ENCODE data around the gene MCAT. TPM values are rescaled to one million over a fixed set of nuclear protein-coding genes. Genes with fewer than 3 reads are reported as not detected.
A peak's percentile ranks its signal among the peaks of the same experiment; 100 is the strongest.

MCAT gene
- polyA plus RNA-seq, 3 donors, result 4.5 to 8.9 (median 6.8) TPM

- no peaks in the 10 kb centered on the region for H3K4me1 Mint-ChIP-seq
These were observed 32.9 kb upstream of the MCAT start for GRCh38 chr22:43176090-43176489.

GRCh38 chr22:43174941-43175531 is 31.8 kb upstream of the MCAT start:
- Histone ChIP-seq H2AFZ (ENCODE audit: insufficient read depth, low read depth, low read length, poor library complexity, severe bottlenecking) (no peak overlapping the region), H3K27me3 (ENCODE audit: control insufficient read depth in 2 of 2, insufficient read depth in 2 of 2, low read length in 2 of 2) (no peaks in the 10 kb centered on the region), H3K27ac (ENCODE audit: low read depth in 1 of 2, low read length in 2 of 2) (no peak overlapping the region), H3K79me2 (ENCODE audit: insufficient read depth, low read length) (no peaks in the 10 kb centered on the region), H3K4me1 (ENCODE audit: control insufficient read depth in 1 of 2, insufficient read depth in 2 of 2, low read length in 2 of 2) (no peaks in the 10 kb centered on the region), H3K36me3 (replicated peaks in 1 of 2; ENCODE audit: control insufficient read depth in 1 of 2, insufficient read depth in 2 of 2, low read length in 2 of 2) (peaks cover 69 to 90% of the 10 kb centered on the region in 2 donors), H4K20me1 (ENCODE audit: insufficient read depth, low read length) (no peaks in the 10 kb centered on the region), H3K9ac (ENCODE audit: insufficient read depth, low read length, poor library complexity, severe bottlenecking) (no peak overlapping the region), H3K4me2 (replicated peaks; ENCODE audit: extremely low read depth, low read length, poor library complexity, severe bottlenecking) (no peak overlapping the region), H3K9me3 (replicated peaks in 1 of 2; ENCODE audit: control insufficient read depth in 1 of 2, insufficient read depth in 1 of 2, low read length in 2 of 2) (no peaks in the 10 kb centered on the region), H3K4me3 (replicated peaks in 1 of 3; ENCODE audit: low read depth in 2 of 3, low read length in 3 of 3) (no peak overlapping the region)
- no peak for TF ChIP-seq CTCF (IDR thresholded peaks at IDR 0.05)
- Mint-ChIP-seq H3K27me3 (ENCODE audit: low read depth in 3 of 3) (no peaks in the 10 kb centered on the region), H3K36me3 (peaks cover 50 to 86% of the 10 kb centered on the region in 2 donors), H3K27ac (no peak overlapping the region), H3K4me3 (no peak overlapping the region), H3K4me1 (no peaks in the 10 kb centered on the region), H3K9me3 (peaks cover 0 to 4% (median 0%) of the 10 kb centered on the region in 7 donors)
- intact Hi-C loops (cut with micrococcal nuclease), result no loop called here
- 94% methylated on average over 8 of the region's 9 CpGs for WGBS (ENCODE audit: insufficient coverage)
- DNase-seq, result no peak

More at GRCh38 chr22:43176090-43176489, 32.9 kb upstream of the MCAT start:
- Mint-ChIP-seq H3K36me3 (peaks cover 48 to 86% of the 10 kb centered on the region in 2 donors), H3K4me3 (no peak overlapping the region), H3K27ac (peak overlapping the region in 1 of 7 donors; percentile 26), H3K9me3 (peaks cover 0 to 4% (median 0%) of the 10 kb centered on the region in 7 donors), H3K27me3 (ENCODE audit: low read depth in 3 of 3) (no peaks in the 10 kb centered on the region)
- Histone ChIP-seq H2AFZ (ENCODE audit: insufficient read depth, low read depth, low read length, poor library complexity, severe bottlenecking) (no peak overlapping the region), H3K36me3 (replicated peaks in 1 of 2; ENCODE audit: control insufficient read depth in 1 of 2, insufficient read depth in 2 of 2, low read length in 2 of 2) (peaks cover 69 to 90% of the 10 kb centered on the region in 2 donors), H3K4me1 (ENCODE audit: control insufficient read depth in 1 of 2, insufficient read depth in 2 of 2, low read length in 2 of 2) (no peaks in the 10 kb centered on the region), H4K20me1 (ENCODE audit: insufficient read depth, low read length) (no peaks in the 10 kb centered on the region), H3K27ac (ENCODE audit: low read depth in 1 of 2, low read length in 2 of 2) (no peak overlapping the region), H3K9ac (ENCODE audit: insufficient read depth, low read length, poor library complexity, severe bottlenecking) (no peak overlapping the region), H3K9me3 (replicated peaks in 1 of 2; ENCODE audit: control insufficient read depth in 1 of 2, insufficient read depth in 1 of 2, low read length in 2 of 2) (no peaks in the 10 kb centered on the region), H3K79me2 (ENCODE audit: insufficient read depth, low read length) (no peaks in the 10 kb centered on the region), H3K27me3 (ENCODE audit: control insufficient read depth in 2 of 2, insufficient read depth in 2 of 2, low read length in 2 of 2) (no peaks in the 10 kb centered on the region), H3K4me2 (replicated peaks; ENCODE audit: extremely low read depth, low read length, poor library complexity, severe bottlenecking) (no peak overlapping the region), H3K4me3 (replicated peaks in 1 of 3; ENCODE audit: low read depth in 2 of 3, low read length in 3 of 3) (no peak overlapping the region)
- intact Hi-C loops (cut with micrococcal nuclease), result no loop called here
- no peak for DNase-seq
- 76% methylated on average over 10 of the region's 15 CpGs for WGBS (ENCODE audit: insufficient coverage)
- no peak for TF ChIP-seq CTCF (IDR thresholded peaks at IDR 0.05)
